Measurements from ENCODE around the gene AOX1. TPM values are rescaled to one million over a fixed set of nuclear protein-coding genes. Genes with fewer than 3 reads are reported as not detected.

AOX1 gene
- total RNA-seq, 4 donors from 2014 or later: 22.1 to 41.8 (median 34.0) TPM

DNA sequence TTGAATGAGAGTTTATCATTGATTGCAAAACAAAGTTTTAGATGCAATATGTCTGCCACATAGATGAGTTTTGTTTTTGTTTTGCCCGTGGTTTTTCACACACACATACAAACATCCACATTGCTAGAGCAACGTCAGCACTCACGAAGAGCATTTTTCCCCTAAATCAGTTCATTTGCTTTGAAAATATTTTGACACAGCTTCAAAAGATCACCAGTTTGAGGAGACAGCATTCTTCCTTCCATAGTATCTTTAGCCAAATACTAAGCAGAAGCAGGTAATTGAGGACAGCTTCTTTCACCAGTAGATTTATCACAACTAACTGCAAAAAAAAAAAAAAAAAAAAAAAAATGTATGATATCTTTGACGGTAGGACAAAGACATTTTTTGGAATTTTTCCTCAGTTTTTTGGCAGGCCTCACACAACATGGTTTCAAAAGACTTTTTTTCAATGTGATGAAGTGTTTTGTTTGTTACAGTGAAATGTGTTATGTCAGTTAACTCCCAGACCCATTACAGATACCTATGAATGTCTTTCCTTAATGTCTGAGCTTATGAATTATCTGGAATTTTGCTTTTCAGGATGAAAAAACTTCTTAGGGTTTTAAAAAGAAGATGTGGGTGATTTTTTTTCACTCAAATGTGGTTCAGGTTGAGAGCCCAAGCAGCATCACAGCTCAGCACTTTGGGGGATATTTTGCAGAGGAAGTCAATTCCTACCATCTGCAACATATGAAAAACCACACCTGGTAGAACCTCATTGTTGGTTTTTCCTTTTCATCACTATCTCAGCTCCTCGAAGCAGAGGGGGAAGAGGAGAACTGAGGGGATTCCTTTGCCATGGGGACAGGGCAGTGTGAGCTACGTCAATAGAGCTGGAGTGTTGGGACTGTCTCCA lies 31.6 kb downstream of the AOX1 start:
- in situ Hi-C loops (cut with MboI; ENCODE audit: low sequenced_read_pairs in 4 of 4) (no loop called here), intact Hi-C loops (cut with DNase I; ENCODE audit: low total_unique reads) (no loop called here)
- H3K27me3 ChIP-seq: no peaks in the 10 kb centered on the region
- no peak for TF ChIP-seq POLR2A (IDR thresholded peaks at IDR 0.05)
- TF ChIP-seq CTCF (IDR thresholded peaks at IDR 0.05 in 4 of 5, conservative IDR thresholded peaks at IDR 0.05 in 1 of 5): no peak
- DNase-seq (no peak), ATAC-seq (no peak)
- no peaks in the 10 kb centered on the region for H3K9me3 ChIP-seq
- no peak overlapping the region for H3K4me3 ChIP-seq
- no peaks in the 10 kb centered on the region for H3K4me1 ChIP-seq
- H3K27ac ChIP-seq: no peak overlapping the region
- H3K36me3 ChIP-seq: no peaks in the 10 kb centered on the region

- no peaks in the 10 kb centered on the region for H3K27me3 ChIP-seq
- intact Hi-C loops (cut with DNase I; ENCODE audit: low total_unique reads): no loop called here
Observed at GRCh38 chr2:200618054-200618419, 32.2 kb downstream of the AOX1 start.

GRCh38 chr2:200618590-200619021 lies 32.8 kb downstream of the AOX1 start:
- Histone ChIP-seq H3K27me3 (no peaks in the 10 kb centered on the region), H3K4me1 (no peaks in the 10 kb centered on the region), H3K36me3 (no peaks in the 10 kb centered on the region), H3K9me3 (no peaks in the 10 kb centered on the region), H3K27ac (no peak overlapping the region), H3K4me3 (no peak overlapping the region)
- DNase-seq: no peak
- in situ Hi-C loops (cut with MboI; ENCODE audit: low sequenced_read_pairs in 4 of 4) (no loop called here), intact Hi-C loops (cut with DNase I; ENCODE audit: low total_unique reads) (no loop called here)
- ATAC-seq: no peak
- no peak for TF ChIP-seq POLR2A (IDR thresholded peaks at IDR 0.05)
- no peak for TF ChIP-seq CTCF (IDR thresholded peaks at IDR 0.05 in 4 of 5, conservative IDR thresholded peaks at IDR 0.05 in 1 of 5)

More at GRCh38 chr2:200618054-200618419, 32.2 kb downstream of the AOX1 start:
- DNase-seq (no peak), ATAC-seq (no peak)
- Histone ChIP-seq H3K4me1 (no peaks in the 10 kb centered on the region), H3K27ac (no peak overlapping the region), H3K36me3 (no peaks in the 10 kb centered on the region), H3K4me3 (no peak overlapping the region), H3K9me3 (no peaks in the 10 kb centered on the region)
- in situ Hi-C loops (cut with MboI; ENCODE audit: low sequenced_read_pairs in 4 of 4): no loop called here
- no peak for TF ChIP-seq CTCF (IDR thresholded peaks at IDR 0.05 in 4 of 5, conservative IDR thresholded peaks at IDR 0.05 in 1 of 5)
- no peak for TF ChIP-seq POLR2A (IDR thresholded peaks at IDR 0.05)

DNA sequence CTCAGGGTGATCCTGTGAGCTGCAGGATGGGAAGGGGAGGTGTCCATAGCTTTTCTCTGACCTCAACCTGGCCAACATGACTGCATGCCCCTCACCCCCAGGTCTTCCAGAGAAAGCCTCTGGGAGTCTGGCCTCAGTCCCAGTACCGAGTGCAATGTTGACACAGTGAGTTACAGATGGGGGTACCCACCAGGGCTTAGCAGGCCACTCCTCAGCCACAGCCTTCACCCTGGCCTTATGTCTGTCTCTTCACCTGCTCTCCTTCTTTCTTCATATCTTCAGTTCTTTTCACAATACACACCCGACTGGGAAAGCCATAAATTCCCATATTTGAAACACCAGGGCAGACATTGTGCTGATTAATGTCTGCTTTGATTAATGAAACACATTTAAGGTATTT lies 33.5 kb downstream of the AOX1 start:
- Histone ChIP-seq H3K4me3 (no peak overlapping the region), H3K36me3 (no peaks in the 10 kb centered on the region), H3K4me1 (no peaks in the 10 kb centered on the region), H3K9me3 (no peaks in the 10 kb centered on the region), H3K27ac (no peak overlapping the region), H3K27me3 (no peaks in the 10 kb centered on the region)
- DNase-seq (no peak), ATAC-seq (no peak)
- TF ChIP-seq CTCF (IDR thresholded peaks at IDR 0.05 in 4 of 5, conservative IDR thresholded peaks at IDR 0.05 in 1 of 5): no peak
- no peak for TF ChIP-seq POLR2A (IDR thresholded peaks at IDR 0.05)
- in situ Hi-C loops (cut with MboI; ENCODE audit: low sequenced_read_pairs in 4 of 4): no loop called here
- intact Hi-C loops (cut with DNase I; ENCODE audit: low total_unique reads): no loop called here

Data from gastrocnemius medialis (tissue), 4 donors.